GM10266 (cell line): ENCODE results near the gene EHBP1.

Experiments
- DNase-seq: peaks from one replicate; pipeline ENCODE4 v3.0.0; 2012; ENCODE audit errors: extremely low spot score
- CTCF ChIP-seq: IDR thresholded peaks from 2 replicates; pipeline ENCODE4 v1.5.1; 2012; ENCODE audit warnings: mild to moderate bottlenecking, low read depth; ENCODE audit not compliant: control insufficient read depth, insufficient read depth; ENCODE audit errors: missing control alignments

EHBP1 gene

GRCh38 chr2:62904344-62904743, 198.8 kb downstream of the EHBP1 start:
- no peak for DNase-seq
- TF ChIP-seq CTCF: no peak

DNA sequence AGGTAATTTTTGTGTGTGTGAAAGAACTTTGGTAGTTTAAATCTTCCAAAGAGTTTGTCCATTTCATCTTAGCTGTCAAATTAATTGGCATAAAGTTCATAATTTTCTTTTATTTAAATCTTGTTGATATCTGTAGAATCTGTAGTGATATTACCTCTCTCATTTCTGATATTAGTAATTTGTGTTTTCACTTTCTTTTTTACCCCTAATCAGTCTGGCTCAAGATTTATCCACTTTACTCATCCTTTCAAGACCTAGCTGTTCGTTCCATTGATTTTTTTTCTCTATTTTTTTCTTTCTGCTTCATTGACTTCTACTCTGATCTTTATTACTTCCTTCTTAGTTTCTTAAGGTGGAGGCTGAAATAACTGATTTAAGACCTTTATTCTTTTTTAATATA, 202.6 kb downstream of the EHBP1 start:
- DNase-seq: no peak
- no peak for TF ChIP-seq CTCF

- TF ChIP-seq CTCF: no peak
- no peak for DNase-seq
These were observed 207.8 kb downstream of the EHBP1 start for GRCh38 chr2:62913311-62913710.

DNA sequence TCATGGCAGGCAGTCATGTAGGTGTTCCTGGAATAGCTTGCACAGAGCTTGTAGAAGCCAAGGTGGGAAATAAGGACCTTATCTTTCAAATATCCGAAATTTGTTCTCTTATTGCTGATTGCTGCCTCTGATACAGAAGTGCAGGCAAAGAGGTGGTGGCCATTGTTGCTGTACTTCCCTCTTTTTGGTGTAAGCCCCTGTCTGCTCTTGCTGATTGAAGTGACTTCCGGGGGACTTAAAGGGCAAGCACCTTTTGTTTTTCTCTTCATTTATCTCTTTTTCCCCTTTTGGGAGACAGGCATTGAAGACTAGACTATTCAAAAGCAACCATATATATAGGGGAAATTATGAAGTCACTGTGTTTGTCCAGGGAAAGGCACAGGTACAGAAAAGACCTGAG, 213.5 kb downstream of the EHBP1 start:
- no peak for TF ChIP-seq CTCF
- DNase-seq: no peak

DNA sequence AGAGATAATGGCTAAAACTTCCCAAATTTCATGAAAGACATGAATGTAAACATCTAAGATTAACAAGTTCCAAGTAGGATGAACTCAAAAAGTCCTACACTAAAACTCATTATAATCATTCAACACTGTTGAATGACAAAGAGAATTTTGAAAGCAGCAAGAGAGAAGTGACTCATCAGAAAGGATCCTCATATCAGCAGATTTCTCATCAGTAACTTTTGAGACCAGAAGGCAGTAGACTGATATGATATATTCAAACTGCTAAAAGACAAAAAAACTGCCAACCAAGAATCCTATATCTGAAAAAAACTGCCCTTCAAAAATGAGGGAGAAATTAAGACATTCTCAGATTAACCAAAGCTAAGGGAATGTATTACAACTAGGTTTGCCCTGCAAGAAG, 214.6 kb downstream of the EHBP1 start:
- no peak for DNase-seq
- TF ChIP-seq CTCF: no peak

- no peak for TF ChIP-seq CTCF
- no peak for DNase-seq
These were observed 217.7 kb downstream of the EHBP1 start for GRCh38 chr2:62923242-62923641.

- no peak for TF ChIP-seq CTCF
- no peak for DNase-seq
These were observed 218.4 kb downstream of the EHBP1 start for GRCh38 chr2:62923881-62924280.
